Endothelial cell of umbilical vein (primary cell): ENCODE data around the gene TMEM114. TPM values are rescaled to one million over a fixed set of nuclear protein-coding genes. Genes with fewer than 3 reads are reported as not detected.

Experiments used
- BruUV-seq: library from RNA; stranded (reverse); fragments of 400-500 nt; replicated peaks from 2 replicates; lab custom pipeline; 2021; lab: Mats Ljungman, UMichigan
- CTCF ChIA-PET: fragments of 300-600, 350-600 bp; sonication (Branson Sonifier 250); formaldehyde crosslinking; loops from one replicate; lab custom pipeline; 2021; ENCODE audit warnings: antibody characterized with exemption, inconsistent platforms; lab: Charles Lee
- POLR2A ChIA-PET: fragments of 300-600, 350-600 bp; sonication (Branson Sonifier 250); formaldehyde crosslinking; loops from one replicate; lab custom pipeline; 2021; ENCODE audit warnings: antibody characterized with exemption, inconsistent platforms; lab: Charles Lee
- DNase-seq: peaks from one replicate; pipeline ENCODE4 v3.0.0-alpha.2; 2011; ENCODE audit warnings: low read depth, low spot score
- FAIRE-seq: peaks from 2 replicates; lab custom pipeline; 2011; peaks lifted over from hg19 to GRCh38; lab: Jason Lieb, UNC
- H2AFZ ChIP-seq: 2 replicates; pipeline ENCODE4 v1.6.0; 2012; ENCODE audit warnings: low read depth, low read length, control low read depth, inconsistent platforms
- H3K27ac ChIP-seq: 2 replicates; pipeline ENCODE4 v1.5.1; 2011; ENCODE audit warnings: low read depth, mild to moderate bottlenecking, control low read depth, low read length, moderate library complexity; ENCODE audit not compliant: insufficient read depth
- H3K27me3 ChIP-seq, 2 experiments: 2 replicates each; pipeline versions ENCODE4 v1.6.0 to v1.6.1; 2011; ENCODE audit warnings: low read length in 2 of 2, mixed read lengths in 1 of 2; ENCODE audit not compliant: control insufficient read depth in 2 of 2, insufficient read depth in 2 of 2
- H3K36me3 ChIP-seq, 2 experiments: 2 replicates in 1 of 2; 3 replicates in 1 of 2; pipeline ENCODE4 v1.5.1; 2011; ENCODE audit warnings: low read length in 2 of 2, mild to moderate bottlenecking in 1 of 2, moderate library complexity in 1 of 2; ENCODE audit not compliant: control insufficient read depth in 2 of 2, insufficient read depth in 2 of 2; ENCODE audit errors: extremely low read depth in 1 of 2
- H3K4me1 ChIP-seq: 3 replicates; pipeline ENCODE4 v1.5.1; 2011; ENCODE audit warnings: mild to moderate bottlenecking, low read length; ENCODE audit not compliant: control insufficient read depth, insufficient read depth; ENCODE audit errors: extremely low read depth
- H3K4me2 ChIP-seq: 2 replicates; pipeline ENCODE4 v1.6.1; 2011; ENCODE audit warnings: low read length, control low read depth, mixed read lengths; ENCODE audit not compliant: insufficient read depth
- H3K4me3 ChIP-seq, 3 experiments: fragments of 200-600 bp in 1 of 3; sonication (generic), shearing (Covaris generic) in 1 of 3; replicated peaks in 1 of 3; 2 replicates each; pipeline ENCODE4 v1.5.1; 2011 to 2016; ENCODE audit warnings: control low read depth in 3 of 3, low read length in 3 of 3, mild to moderate bottlenecking in 2 of 3, inconsistent platforms in 1 of 3, low read depth in 1 of 3, moderate library complexity in 1 of 3; ENCODE audit not compliant: insufficient read depth in 1 of 3
- H3K79me2 ChIP-seq: 2 replicates; pipeline ENCODE4 v1.6.0; 2012; ENCODE audit warnings: low read length, inconsistent platforms; ENCODE audit not compliant: control insufficient read depth, insufficient read depth
- H3K9ac ChIP-seq: replicated peaks from 2 replicates; pipeline ENCODE3; 2011; ENCODE audit warnings: low read length, control low read depth; ENCODE audit not compliant: insufficient read depth; ENCODE audit errors: extremely low read depth
- H3K9me1 ChIP-seq: replicated peaks from 3 replicates; pipeline ENCODE4 v1.6.0; 2011; ENCODE audit warnings: mild to moderate bottlenecking, low read length; ENCODE audit not compliant: control insufficient read depth, insufficient read depth; ENCODE audit errors: extremely low read depth
- H3K9me3 ChIP-seq: replicated peaks from 2 replicates; pipeline ENCODE4 v1.5.1; 2012; ENCODE audit warnings: low read length, inconsistent platforms; ENCODE audit not compliant: control insufficient read depth, insufficient read depth
- H4K20me1 ChIP-seq: replicated peaks from 2 replicates; pipeline ENCODE3; 2011; ENCODE audit warnings: mild to moderate bottlenecking, low read length; ENCODE audit not compliant: control insufficient read depth, insufficient read depth; ENCODE audit errors: extremely low read depth
- CTCF ChIP-seq, 2 donors: IDR thresholded peaks; 1 replicate in 1 of 2; 2 replicates in 1 of 2; pipeline ENCODE4 v1.5.1; 2011; ENCODE audit warnings: low read length in 2 of 2, mild to moderate bottlenecking in 2 of 2, moderate library complexity in 2 of 2, control low read depth in 1 of 2, inconsistent platforms in 1 of 2, low read depth in 1 of 2; ENCODE audit not compliant: insufficient read depth in 1 of 2; ENCODE audit errors: extremely low read depth in 1 of 2
- EZH2 ChIP-seq: IDR thresholded peaks from 2 replicates; pipeline ENCODE4 v1.6.1; 2012; ENCODE audit warnings: borderline replicate concordance, low read depth, mild to moderate bottlenecking, moderate library complexity, low read length, inconsistent platforms; ENCODE audit not compliant: severe bottlenecking
- FOS ChIP-seq: IDR thresholded peaks from 2 replicates; pipeline ENCODE4 v1.6.1; 2011; ENCODE audit warnings: mild to moderate bottlenecking, low read length, moderate library complexity, borderline replicate concordance; ENCODE audit not compliant: insufficient read depth
- GATA2 ChIP-seq: IDR thresholded peaks from 2 replicates; pipeline ENCODE4 v1.7.0; 2011; ENCODE audit warnings: low read depth, mild to moderate bottlenecking, moderate library complexity, mixed read lengths, low read length; ENCODE audit not compliant: insufficient read length, insufficient read depth
- MAX ChIP-seq: IDR thresholded peaks from 2 replicates; pipeline ENCODE4 v1.6.1; 2011; ENCODE audit not compliant: insufficient read depth, insufficient read length
- MYC ChIP-seq: IDR thresholded peaks from one replicate; pipeline ENCODE4 v1.6.1; 2011; ENCODE audit warnings: mild to moderate bottlenecking, low read depth, low read length
- POLR2AphosphoS5 ChIP-seq: IDR thresholded peaks from 2 replicates; pipeline ENCODE4 v1.6.1; 2012; ENCODE audit warnings: low read depth, mild to moderate bottlenecking, control low read depth, low read length, moderate library complexity; ENCODE audit not compliant: insufficient read depth
- dilution Hi-C: fragments of 300-500 bp; cut with MboI; formaldehyde crosslinking; loops from one replicate; pipeline ENCODE4 v1.15.0; 2019; ENCODE audit warnings: low sequenced_read_pairs; ENCODE audit not compliant: extremely low pct_ligation_motif_present
- intact Hi-C: fragments of 100-400 bp; cut with micrococcal nuclease; formaldehyde crosslinking; loops from one replicate; pipeline ENCODE4 v1.10.0; 2022
- polyA plus RNA-seq, 4 experiments: library from polyadenylated mRNA; depleted of rRNA in 3 of 4; stranded (reverse) in 3 of 4; unstranded in 1 of 4; fragments of >200 nt; gene quantifications; 2 replicates each; pipeline versions ENCODE4 v1.2.1 to v1.2.3, GENCODE V29; 2011 to 2012; ENCODE audit warnings: missing spikeins in 1 of 4
- total RNA-seq: library from RNA; stranded (reverse); gene quantifications from 2 replicates; pipeline ENCODE4 v1.2.3, GENCODE V29; 2021

Gene TMEM114
- total and polyA plus RNA-seq, 2 donors (not counting 3 experiments of a cell fraction or from before 2014, with no cell fraction given): not detected

- Histone ChIP-seq H3K9me1 (no peaks in the 10 kb centered on the region), H3K9me3 (no peaks in the 10 kb centered on the region), H3K4me1 (no peaks in the 10 kb centered on the region), H3K27me3 (no peaks in the 10 kb centered on the region), H3K4me2 (no peak overlapping the region), H2AFZ (no peak overlapping the region), H3K4me3 (no peak overlapping the region), H3K36me3 (no peaks in the 10 kb centered on the region), H3K9ac (no peak overlapping the region), H3K27ac (no peak overlapping the region), H3K79me2 (no peaks in the 10 kb centered on the region), H4K20me1 (no peaks in the 10 kb centered on the region)
- intact Hi-C loops: no loop called here
- ChIA-PET CTCF (no interaction called here), POLR2A (no interaction called here)
- no peak for DNase-seq
- FAIRE-seq: no peak
- dilution Hi-C loops: no loop called here
- TF ChIP-seq MYC (no peak), CTCF (IDR thresholded peaks at IDR 0.05; ENCODE audit: extremely low read depth in 1 of 2, insufficient read depth in 1 of 2, low read depth in 1 of 2, low read length in 2 of 2) (no peak), FOS (no peak), POLR2AphosphoS5 (no peak), MAX (no peak), GATA2 (no peak), EZH2 (no peak)
- no TSS peak for BruUV-seq
Measured at GRCh38 chr16:8607214-8607613, 16.9 kb upstream of the TMEM114 start.
